NCI-H774 (cell line): Measurements from ENCODE around the gene CELF2.
"Not testable (repeated sequence)": the region's sequence is repeated elsewhere in the genome, so short reads cannot be mapped to it uniquely, and the experiment has no call there.

Experiments used
- DNase-seq: peaks from one replicate; lab custom pipeline; 2025; lab: John Stamatoyannopoulos, UW

CELF2 gene

GRCh38 chr10:11017570-11018431, at the start of gene CELF2:
CELF2 (plus strand) TSS chr10:11017872; CDS start chr10:11018090, 218 bp downstream.
- DNase-seq: no peak

- DNase-seq: no peak
Measured at GRCh38 chr10:10968257-10968588, 49.4 kb upstream of the CELF2 start.

GRCh38 chr10:10973310-10973709, 44.4 kb upstream of the CELF2 start:
- DNase-seq: no peak

GRCh38 chr10:10975647-10976046, 42.0 kb upstream of the CELF2 start:
- DNase-seq: no peak

- DNase-seq: no peak
Measured at GRCh38 chr10:10976652-10977051, 41.0 kb upstream of the CELF2 start.

- DNase-seq: no peak
Measured at GRCh38 chr10:10977226-10977956, 40.3 kb upstream of the CELF2 start.

GRCh38 chr10:10977978-10978377, 39.7 kb upstream of the CELF2 start:
- no peak for DNase-seq

GRCh38 chr10:10985361-10985760, 32.3 kb upstream of the CELF2 start:
- DNase-seq: no peak

- no peak for DNase-seq
Measured at GRCh38 chr10:10986606-10987005, 31.1 kb upstream of the CELF2 start.

- DNase-seq: no peak
Measured at GRCh38 chr10:10987111-10987510, 30.6 kb upstream of the CELF2 start.

- DNase-seq: no peak
Measured at GRCh38 chr10:10989669-10990068, 28.0 kb upstream of the CELF2 start.

GRCh38 chr10:10991144-10991543, 26.5 kb upstream of the CELF2 start:
- no peak for DNase-seq

- no peak for DNase-seq
Measured at GRCh38 chr10:10992072-10992471, 25.6 kb upstream of the CELF2 start.

GRCh38 chr10:10992961-10993714, 24.5 kb upstream of the CELF2 start:
- DNase-seq: no peak

GRCh38 chr10:10993785-10994184, 23.9 kb upstream of the CELF2 start:
- no peak for DNase-seq

GRCh38 chr10:10994360-10994759, 23.3 kb upstream of the CELF2 start:
- DNase-seq: no peak

- DNase-seq: no peak
Measured at GRCh38 chr10:10995120-10995519, 22.6 kb upstream of the CELF2 start.

GRCh38 chr10:10996966-10997620, 20.6 kb upstream of the CELF2 start:
- DNase-seq: no peak

- DNase-seq: not testable (repeated sequence)
Measured at GRCh38 chr10:10999501-10999900, 18.2 kb upstream of the CELF2 start.

- DNase-seq: no peak
Measured at GRCh38 chr10:11002485-11002884, 15.2 kb upstream of the CELF2 start.

GRCh38 chr10:11002916-11003315, 14.8 kb upstream of the CELF2 start:
- no peak for DNase-seq

GRCh38 chr10:11003679-11004078, 14.0 kb upstream of the CELF2 start:
- DNase-seq: no peak
